CMK (cell line): ENCODE data around the gene TEX54.
"Not testable (repeated sequence)": the region's sequence is repeated elsewhere in the genome, so short reads cannot be mapped to it uniquely, and the experiment has no call there.

Source experiments
- DNase-seq: peaks from one replicate; pipeline ENCODE4 v3.0.0-alpha.2; 2010; ENCODE audit warnings: low read depth

The TEX54 gene

GRCh38 chr11:62832336-62833234, at the start of gene TEX54:
TSS of gene TEX54 (minus strand) at chr11:62832841.
- DNase-seq, result no peak

GRCh38 chr11:62882431-62882749, 49.7 kb upstream of the TEX54 start:
- DNase-seq, result no peak

GRCh38 chr11:62881579-62882430, 49.2 kb upstream of the TEX54 start:
- DNase-seq, result peak; percentile 75

GRCh38 chr11:62880803-62881578, 48.4 kb upstream of the TEX54 start, which contains the start of gene SLC3A2:
TSS of gene SLC3A2 (plus strand) at chr11:62880896. CDS start at chr11:62881024, 128 bp downstream.
- DNase-seq, result peak; percentile 82

GRCh38 chr11:62880231-62880802, 47.7 kb upstream of the TEX54 start:
- DNase-seq, result no peak

GRCh38 chr11:62879235-62879978, 46.8 kb upstream of the TEX54 start:
- no peak for DNase-seq

- no peak for DNase-seq
Measured at GRCh38 chr11:62876712-62877111, 44.1 kb upstream of the TEX54 start.

- DNase-seq, result no peak
Measured at GRCh38 chr11:62875698-62876478, 43.2 kb upstream of the TEX54 start.

- DNase-seq, result no peak
Measured at GRCh38 chr11:62874851-62875250, 42.2 kb upstream of the TEX54 start.

- no peak for DNase-seq
Measured at GRCh38 chr11:62865635-62866034, 33.0 kb upstream of the TEX54 start.

GRCh38 chr11:62863687-62864335, 31.2 kb upstream of the TEX54 start:
- DNase-seq, result no peak

GRCh38 chr11:62861564-62862192, 29.0 kb upstream of the TEX54 start:
- not testable (repeated sequence) for DNase-seq

GRCh38 chr11:62860835-62861563, 28.4 kb upstream of the TEX54 start:
- DNase-seq, result no peak

GRCh38 chr11:62859281-62859703, 26.7 kb upstream of the TEX54 start:
- DNase-seq, result not testable (repeated sequence)

- no peak for DNase-seq
Measured at GRCh38 chr11:62858201-62858600, 25.6 kb upstream of the TEX54 start.

GRCh38 chr11:62857541-62857982, 24.9 kb upstream of the TEX54 start:
- DNase-seq, result no peak

GRCh38 chr11:62856333-62856895, 23.8 kb upstream of the TEX54 start:
- DNase-seq, result no peak
